OCI-LY3 (cell line): ENCODE results near the gene P2RY8.
A peak's percentile ranks its signal among the peaks of the same experiment; 100 is the strongest.
"Not testable (repeated sequence)": the region's sequence is repeated elsewhere in the genome, so short reads cannot be mapped to it uniquely, and the experiment has no call there.

ENCODE experiments used
- H2AFZ ChIP-seq: fragments of 200-600, 300-600 bp; shearing (Covaris generic); 2 replicates; pipeline ENCODE4 v1.6.0; 2014; ENCODE audit warnings: antibody characterized with exemption, low read depth, low read length
- H3K27ac ChIP-seq: fragments of 200-600, 300-600 bp; sonication (generic); 2 replicates; pipeline ENCODE4 v1.5.1; 2014; ENCODE audit warnings: mild to moderate bottlenecking, low read length, moderate library complexity, mixed read lengths
- H3K27me3 ChIP-seq: fragments of 200-600, 300-600 bp; sonication (generic); 2 replicates; pipeline ENCODE4 v1.6.1; 2014; ENCODE audit warnings: low read depth, low read length, mixed read lengths
- H3K36me3 ChIP-seq: fragments of 200-600, 300-600 bp; sonication (generic); replicated peaks from 2 replicates; pipeline ENCODE3; 2014; ENCODE audit warnings: low read depth, low read length, mixed read lengths
- H3K4me1 ChIP-seq: fragments of 300-600, 200-600 bp; sonication (generic); 2 replicates; pipeline ENCODE4 v1.6.1; 2014; ENCODE audit warnings: low read length, mixed read lengths
- H3K4me2 ChIP-seq: fragments of 200-600, 300-600 bp; sonication (generic); 2 replicates; pipeline ENCODE4 v1.6.1; 2014; ENCODE audit warnings: low read length, mixed read lengths
- H3K4me3 ChIP-seq: fragments of 300-600, 200-600 bp; sonication (generic); 2 replicates; pipeline ENCODE4 v1.5.1; 2014; ENCODE audit warnings: antibody characterized with exemption, mild to moderate bottlenecking, low read length, moderate library complexity
- H3K79me2 ChIP-seq: fragments of 300-600, 200-600 bp; shearing (Covaris generic); 2 replicates; pipeline ENCODE4 v1.6.1; 2014; ENCODE audit warnings: mild to moderate bottlenecking, low read length, mixed read lengths
- H3K9ac ChIP-seq: fragments of 300-600, 200-600 bp; shearing (Covaris generic); 2 replicates; pipeline ENCODE4 v1.6.0; 2014; ENCODE audit warnings: mild to moderate bottlenecking, low read length, moderate library complexity
- H3K9me3 ChIP-seq: fragments of 200-600, 300-600 bp; shearing (Covaris generic); 2 replicates; pipeline ENCODE4 v1.6.1; 2014; ENCODE audit warnings: low read length, mixed read lengths; ENCODE audit not compliant: insufficient read depth
- H4K20me1 ChIP-seq: fragments of 200-600, 300-600 bp; sonication (generic); 2 replicates; pipeline ENCODE4 v1.6.1; 2016; ENCODE audit warnings: low read length, mixed read lengths; ENCODE audit not compliant: insufficient read depth
- CTCF ChIP-seq: fragments of 200-600, 300-600 bp; sonication (generic); IDR thresholded peaks from 2 replicates; pipeline ENCODE4 v1.5.1; 2014; ENCODE audit warnings: antibody characterized with exemption, low read length, low read depth
- EZH2phosphoT487 ChIP-seq: fragments of 200-600 bp; shearing (Covaris generic); IDR thresholded peaks from 2 replicates; pipeline ENCODE4 v1.6.1; 2018; ENCODE audit warnings: antibody characterized with exemption, mixed run types, low read depth

P2RY8 gene

DNA sequence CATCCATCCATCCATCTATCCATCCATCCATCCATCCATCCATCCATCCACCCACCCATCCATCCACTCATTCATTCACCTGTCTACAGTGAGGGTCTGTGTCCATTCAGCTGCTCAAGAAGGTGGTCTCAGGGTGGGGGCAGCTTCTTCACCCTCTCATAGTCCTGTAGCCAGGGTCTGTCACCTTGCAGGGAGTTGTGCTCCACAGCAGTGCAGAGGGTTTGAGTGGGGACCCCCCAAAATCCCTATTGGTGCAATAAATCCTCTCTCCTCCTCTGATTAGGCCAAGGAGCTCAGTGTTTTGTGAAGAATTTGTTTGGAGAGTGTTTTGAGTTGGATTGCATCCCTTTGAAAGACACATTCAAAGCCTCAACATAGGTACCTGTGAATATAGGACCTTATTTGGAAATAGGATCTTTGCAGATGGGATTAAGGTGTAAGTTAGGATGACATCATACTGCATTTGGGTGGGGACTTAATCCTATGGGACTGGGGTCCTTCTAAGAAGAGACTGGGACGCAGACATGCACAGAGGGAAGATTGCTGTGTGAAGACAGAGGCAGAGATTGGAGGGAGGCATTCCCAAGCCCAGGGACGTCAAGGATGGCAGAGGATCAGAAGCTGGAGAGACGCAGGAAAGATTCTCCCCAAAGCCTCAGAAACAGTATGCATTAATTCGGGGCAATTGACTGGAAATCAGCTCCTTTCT is 12.0 kb downstream of the P2RY8 start:
- H3K4me2 ChIP-seq: no peak overlapping the region
- H3K4me3 ChIP-seq: no peak overlapping the region
- H3K27me3 ChIP-seq: peaks cover 12% of the 10 kb centered on the region; the same call in 1 of the 2 replicates
- H3K9ac ChIP-seq: no peak overlapping the region
- peaks cover 37% of the 10 kb centered on the region for H3K4me1 ChIP-seq
- no peak overlapping the region for H2AFZ ChIP-seq
- peaks cover 45% of the 10 kb centered on the region for H4K20me1 ChIP-seq
- TF ChIP-seq EZH2phosphoT487 (no peak), CTCF (no peak)
- peaks cover 33% of the 10 kb centered on the region for H3K36me3 ChIP-seq
- peaks cover 18% of the 10 kb centered on the region; the same call in 1 of the 2 replicates for H3K79me2 ChIP-seq
- peaks cover 5% of the 10 kb centered on the region; the same call in 1 of the 2 replicates for H3K9me3 ChIP-seq
- H3K27ac ChIP-seq: no peak overlapping the region

DNA sequence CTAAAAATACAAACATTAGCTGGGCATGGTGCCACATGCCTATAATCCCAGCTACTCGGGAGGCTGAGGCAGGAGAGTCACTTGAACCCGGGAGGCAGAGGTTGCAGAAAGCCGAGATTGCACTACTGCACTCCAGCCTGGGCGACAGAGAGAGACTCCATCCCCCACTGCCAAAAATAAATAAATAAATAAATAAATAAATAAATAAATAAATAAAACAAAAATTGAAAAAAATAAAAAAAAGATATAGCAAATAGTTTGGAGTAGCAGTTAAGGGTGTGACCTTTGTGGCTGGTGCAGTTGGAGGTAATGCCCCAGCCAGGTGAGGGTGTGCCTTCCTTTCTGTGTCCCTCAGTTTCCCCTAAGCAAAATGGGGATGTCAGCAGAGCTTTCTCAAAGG is 14.1 kb downstream of the P2RY8 start:
- H3K9ac ChIP-seq, H3K4me2 ChIP-seq, H3K4me3 ChIP-seq, H2AFZ ChIP-seq, H3K9me3 ChIP-seq, H3K27ac ChIP-seq, H3K27me3 ChIP-seq: not testable (repeated sequence)
- Histone ChIP-seq H3K79me2 (peaks cover 13% of the 10 kb centered on the region; the same call in 1 of the 2 replicates), H4K20me1 (peaks cover 26% of the 10 kb centered on the region), H3K4me1 (peaks cover 41% of the 10 kb centered on the region), H3K36me3 (peaks cover 35% of the 10 kb centered on the region)

- Histone ChIP-seq H3K9ac (peak overlapping the region; percentile 22), H3K36me3 (peaks cover 30% of the 10 kb centered on the region), H3K4me1 (peaks cover 54% of the 10 kb centered on the region), H3K27ac (peak overlapping the region; percentile 80), H4K20me1 (peaks cover 15% of the 10 kb centered on the region; the same call in 1 of the 2 replicates), H3K4me2 (peak overlapping the region; percentile 84), H3K9me3 (no peaks in the 10 kb centered on the region), H3K79me2 (peaks cover 8% of the 10 kb centered on the region; the same call in 1 of the 2 replicates), H2AFZ (no peak overlapping the region), H3K27me3 (no peaks in the 10 kb centered on the region; the same call in 1 of the 2 replicates), H3K4me3 (peak overlapping the region; percentile 62)
- TF ChIP-seq EZH2phosphoT487 (no peak), CTCF (no peak)
Observed at GRCh38 chrX:1521459-1521956, 15.5 kb downstream of the P2RY8 start.

DNA sequence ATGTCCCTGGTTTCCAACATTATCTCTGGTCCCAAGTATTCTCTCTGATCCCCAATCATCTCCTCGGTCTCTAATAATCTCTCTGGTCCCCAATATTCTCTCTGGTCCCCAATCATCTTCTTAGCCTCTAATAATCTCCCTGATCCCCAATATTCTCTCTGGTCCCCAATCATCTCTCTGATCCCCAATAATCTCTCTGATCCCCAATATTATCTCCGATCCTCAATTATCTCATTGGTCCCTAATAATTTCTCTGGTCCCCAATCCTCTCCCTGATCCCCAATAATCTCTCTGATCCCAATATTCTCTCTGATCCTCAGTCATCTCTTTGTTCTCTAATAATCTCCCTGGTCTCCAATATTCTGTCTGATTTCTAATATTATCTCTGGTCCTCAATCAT is 16.6 kb downstream of the P2RY8 start:
- Histone ChIP-seq H2AFZ (no peak overlapping the region), H3K4me1 (peaks cover 54% of the 10 kb centered on the region), H3K27ac (no peak overlapping the region), H3K9me3 (no peaks in the 10 kb centered on the region), H3K79me2 (peaks cover 8% of the 10 kb centered on the region; the same call in 1 of the 2 replicates), H3K9ac (no peak overlapping the region), H3K36me3 (peaks cover 30% of the 10 kb centered on the region), H3K4me3 (no peak overlapping the region), H3K4me2 (no peak overlapping the region), H4K20me1 (peaks cover 6% of the 10 kb centered on the region; the same call in 1 of the 2 replicates), H3K27me3 (no peaks in the 10 kb centered on the region)
- no peak for TF ChIP-seq CTCF
- no peak for TF ChIP-seq EZH2phosphoT487
